ENCODE measurements around the gene SLC35B2. TPM values are rescaled to one million over a fixed set of nuclear protein-coding genes. Genes with fewer than 3 reads are reported as not detected.
"Not testable (repeated sequence)": the region's sequence is repeated elsewhere in the genome, so short reads cannot be mapped to it uniquely, and the experiment has no call there.

SLC35B2 gene
- total and polyA plus RNA-seq, 2 experiments from 2014 or later, result 74.1 to 104 TPM

DNA sequence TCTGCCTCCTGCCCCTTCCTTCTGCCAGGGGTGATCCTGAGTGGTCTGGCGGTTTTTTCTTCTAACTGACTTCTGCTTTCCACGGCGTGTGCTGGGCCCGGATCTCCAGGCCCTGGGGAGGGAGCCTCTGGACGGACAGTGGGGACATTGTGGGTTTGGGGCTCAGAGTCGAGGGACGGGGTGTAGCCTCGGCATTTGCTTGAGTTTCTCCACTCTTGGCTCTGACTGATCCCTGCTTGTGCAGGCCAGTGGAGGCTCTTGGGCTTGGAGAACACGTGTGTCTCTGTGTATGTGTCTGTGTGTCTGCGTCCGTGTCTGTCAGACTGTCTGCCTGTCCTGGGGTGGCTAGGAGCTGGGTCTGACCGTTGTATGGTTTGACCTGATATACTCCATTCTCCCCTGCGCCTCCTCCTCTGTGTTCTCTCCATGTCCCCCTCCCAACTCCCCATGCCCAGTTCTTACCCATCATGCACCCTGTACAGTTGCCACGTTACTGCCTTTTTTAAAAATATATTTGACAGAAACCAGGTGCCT, 23.7 kb downstream of the SLC35B2 start:
- no peaks in the 10 kb centered on the region for H3K36me3 ChIP-seq (replicated peaks; ENCODE audit: insufficient read depth, low read depth)
- peaks cover 24% of the 10 kb centered on the region for H3K4me1 ChIP-seq (ENCODE audit: insufficient read depth)
- H3K79me2 ChIP-seq, result no peaks in the 10 kb centered on the region
- TF ChIP-seq EZH2phosphoT487 (IDR thresholded peaks at IDR 0.05; ENCODE audit: low read depth, severe bottlenecking, unreplicated experiment) (no peak), EZH2 (IDR thresholded peaks at IDR 0.05; ENCODE audit: borderline replicate concordance) (no peak)
- TF ChIP-seq, protein P1, sequence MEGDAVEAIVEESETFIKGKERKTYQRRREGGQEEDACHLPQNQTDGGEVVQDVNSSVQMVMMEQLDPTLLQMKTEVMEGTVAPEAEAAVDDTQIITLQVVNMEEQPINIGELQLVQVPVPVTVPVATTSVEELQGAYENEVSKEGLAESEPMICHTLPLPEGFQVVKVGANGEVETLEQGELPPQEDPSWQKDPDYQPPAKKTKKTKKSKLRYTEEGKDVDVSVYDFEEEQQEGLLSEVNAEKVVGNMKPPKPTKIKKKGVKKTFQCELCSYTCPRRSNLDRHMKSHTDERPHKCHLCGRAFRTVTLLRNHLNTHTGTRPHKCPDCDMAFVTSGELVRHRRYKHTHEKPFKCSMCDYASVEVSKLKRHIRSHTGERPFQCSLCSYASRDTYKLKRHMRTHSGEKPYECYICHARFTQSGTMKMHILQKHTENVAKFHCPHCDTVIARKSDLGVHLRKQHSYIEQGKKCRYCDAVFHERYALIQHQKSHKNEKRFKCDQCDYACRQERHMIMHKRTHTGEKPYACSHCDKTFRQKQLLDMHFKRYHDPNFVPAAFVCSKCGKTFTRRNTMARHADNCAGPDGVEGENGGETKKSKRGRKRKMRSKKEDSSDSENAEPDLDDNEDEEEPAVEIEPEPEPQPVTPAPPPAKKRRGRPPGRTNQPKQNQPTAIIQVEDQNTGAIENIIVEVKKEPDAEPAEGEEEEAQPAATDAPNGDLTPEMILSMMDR (IDR thresholded peaks at IDR 0.05; ENCODE audit: poor library complexity), result no peak
- H3K9me2 ChIP-seq (replicated peaks; ENCODE audit: insufficient read depth), result no peaks in the 10 kb centered on the region
- 91% methylated on average over 14 of the region's 14 CpGs for WGBS (ENCODE audit: low lambda C conversion rate, missing lambda C conversion rate)
- H3K4me3 ChIP-seq, result no peak overlapping the region
- H3K27ac ChIP-seq, result peak overlapping the region; percentile 76
- no peak for DNase-seq (ENCODE audit: low spot score)
- H2AFZ ChIP-seq, result no peak overlapping the region
- H3K4me2 ChIP-seq, result no peak overlapping the region
- H4K20me1 ChIP-seq (ENCODE audit: insufficient read depth, poor library complexity, severe bottlenecking), result no peaks in the 10 kb centered on the region
- H3K27me3 ChIP-seq, result no peaks in the 10 kb centered on the region
- no peaks in the 10 kb centered on the region for H3K9me3 ChIP-seq (ENCODE audit: low read depth)

DNA sequence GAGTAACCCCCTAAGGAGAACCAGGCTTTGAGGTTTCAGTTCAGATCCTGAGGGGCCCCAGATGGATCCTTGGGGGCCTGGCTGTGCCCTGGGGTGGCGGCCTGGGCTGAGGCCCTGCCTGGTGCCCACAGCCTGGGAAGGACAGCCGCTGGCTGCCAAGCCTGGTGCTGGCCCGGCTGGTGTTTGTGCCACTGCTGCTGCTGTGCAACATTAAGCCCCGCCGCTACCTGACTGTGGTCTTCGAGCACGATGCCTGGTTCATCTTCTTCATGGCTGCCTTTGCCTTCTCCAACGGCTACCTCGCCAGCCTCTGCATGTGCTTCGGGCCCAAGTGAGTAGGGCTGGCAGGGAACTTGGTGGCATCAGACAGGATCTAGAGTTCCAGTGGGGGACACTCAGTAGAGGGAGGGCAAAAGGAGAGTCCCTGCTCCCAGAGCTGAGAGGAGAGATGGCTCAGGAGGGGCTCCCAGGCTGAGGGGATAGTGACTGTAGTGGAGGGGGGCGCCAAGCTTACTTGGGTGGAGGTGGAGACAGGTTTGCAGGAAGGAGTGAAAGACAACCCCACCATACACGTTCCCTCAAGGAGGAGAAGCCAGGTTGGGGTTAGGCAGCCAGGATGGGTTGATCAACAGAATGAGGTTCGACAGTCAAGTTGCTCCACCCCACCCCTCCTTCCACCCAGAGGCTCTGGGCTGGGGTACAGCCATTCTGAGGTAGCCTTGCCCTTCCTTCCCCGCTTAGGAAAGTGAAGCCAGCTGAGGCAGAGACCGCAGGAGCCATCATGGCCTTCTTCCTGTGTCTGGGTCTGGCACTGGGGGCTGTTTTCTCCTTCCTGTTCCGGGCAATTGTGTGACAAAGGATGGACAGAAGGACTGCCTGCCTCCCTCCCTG, 24.4 kb downstream of the SLC35B2 start:
- Histone ChIP-seq H3K4me3 (no peak overlapping the region), H3K4me2 (no peak overlapping the region), H3K9me3 (ENCODE audit: low read depth) (no peaks in the 10 kb centered on the region), H3K27ac (no peak overlapping the region), H3K9me2 (replicated peaks; ENCODE audit: insufficient read depth) (no peaks in the 10 kb centered on the region), H3K27me3 (no peaks in the 10 kb centered on the region), H4K20me1 (ENCODE audit: insufficient read depth, poor library complexity, severe bottlenecking) (no peaks in the 10 kb centered on the region), H3K79me2 (no peaks in the 10 kb centered on the region), H3K4me1 (ENCODE audit: insufficient read depth) (peaks cover 24% of the 10 kb centered on the region), H3K36me3 (replicated peaks; ENCODE audit: insufficient read depth, low read depth) (no peaks in the 10 kb centered on the region), H2AFZ (no peak overlapping the region)
- no peak for DNase-seq (ENCODE audit: low spot score)
- WGBS (ENCODE audit: low lambda C conversion rate, missing lambda C conversion rate), result 93% methylated on average over 16 of the region's 16 CpGs
- TF ChIP-seq EZH2phosphoT487 (IDR thresholded peaks at IDR 0.05; ENCODE audit: low read depth, severe bottlenecking, unreplicated experiment), result no peak
- TF ChIP-seq EZH2 (IDR thresholded peaks at IDR 0.05; ENCODE audit: borderline replicate concordance), result no peak
- TF ChIP-seq, protein P1 (IDR thresholded peaks at IDR 0.05; ENCODE audit: poor library complexity), result no peak

DNA sequence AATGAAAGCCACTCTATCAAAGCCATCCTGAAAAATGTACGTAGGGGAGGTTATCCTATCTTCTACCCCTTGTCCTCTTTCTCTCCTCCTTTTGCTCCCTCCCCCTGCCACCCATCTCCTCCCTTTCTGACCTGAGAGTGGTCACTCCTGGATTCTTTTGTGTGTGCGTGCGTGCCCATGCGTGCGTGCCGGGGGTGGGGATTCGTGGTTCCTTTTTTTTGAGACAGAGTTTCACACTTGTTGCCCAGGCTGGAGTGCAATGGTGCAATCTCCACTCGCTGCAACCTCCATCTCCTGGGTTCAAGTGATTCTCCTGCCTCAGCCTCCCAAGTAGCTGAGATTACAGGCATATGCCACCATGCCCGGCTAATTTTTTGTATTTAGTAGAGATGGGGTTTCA, 25.9 kb downstream of the SLC35B2 start:
- H3K27ac ChIP-seq; H3K79me2 ChIP-seq; H4K20me1 ChIP-seq (ENCODE audit: insufficient read depth, poor library complexity, severe bottlenecking); DNase-seq (ENCODE audit: low spot score); H2AFZ ChIP-seq; H3K4me3 ChIP-seq; H3K9me3 ChIP-seq (ENCODE audit: low read depth); H3K27me3 ChIP-seq; H3K9me2 ChIP-seq (replicated peaks; ENCODE audit: insufficient read depth); H3K4me2 ChIP-seq; H3K36me3 ChIP-seq (replicated peaks; ENCODE audit: insufficient read depth, low read depth): not testable (repeated sequence)
- peaks cover 28% of the 10 kb centered on the region for H3K4me1 ChIP-seq (ENCODE audit: insufficient read depth)
- 92% methylated on average over 9 of the region's 9 CpGs for WGBS (ENCODE audit: low lambda C conversion rate, missing lambda C conversion rate)

DNA sequence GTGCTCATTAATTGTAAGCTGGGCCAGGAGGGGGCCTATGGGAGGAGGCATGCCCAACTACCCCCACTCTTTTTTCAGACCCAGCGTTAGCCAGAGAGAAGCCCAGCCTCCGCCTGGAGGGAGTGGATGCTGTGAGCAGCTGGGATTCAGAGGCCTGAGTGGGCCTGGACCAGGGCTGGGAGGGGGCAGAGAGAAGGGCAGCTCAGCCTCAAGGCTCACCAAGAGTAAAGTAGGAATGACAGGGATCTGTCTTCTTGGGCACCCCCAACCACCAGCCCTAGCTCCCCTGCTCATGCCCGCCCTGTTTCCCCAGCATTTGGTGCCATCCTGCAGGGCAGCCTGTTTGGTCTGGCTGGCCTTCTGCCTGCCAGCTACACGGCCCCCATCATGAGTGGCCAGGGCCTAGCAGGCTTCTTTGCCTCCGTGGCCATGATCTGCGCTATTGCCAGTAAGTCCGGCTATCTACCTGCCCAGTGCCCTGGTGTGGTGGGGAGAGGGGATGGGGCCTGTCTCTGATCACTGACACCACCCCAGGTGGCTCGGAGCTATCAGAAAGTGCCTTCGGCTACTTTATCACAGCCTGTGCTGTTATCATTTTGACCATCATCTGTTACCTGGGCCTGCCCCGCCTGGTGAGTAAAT, 27.2 kb downstream of the SLC35B2 start:
- Histone ChIP-seq H3K36me3 (replicated peaks; ENCODE audit: insufficient read depth, low read depth) (no peaks in the 10 kb centered on the region), H3K27me3 (no peaks in the 10 kb centered on the region), H3K79me2 (no peaks in the 10 kb centered on the region), H3K4me3 (no peak overlapping the region), H3K27ac (no peak overlapping the region), H2AFZ (no peak overlapping the region), H4K20me1 (ENCODE audit: insufficient read depth, poor library complexity, severe bottlenecking) (no peaks in the 10 kb centered on the region), H3K9me3 (ENCODE audit: low read depth) (no peaks in the 10 kb centered on the region), H3K4me1 (ENCODE audit: insufficient read depth) (peaks cover 37% of the 10 kb centered on the region), H3K4me2 (no peak overlapping the region), H3K9me2 (replicated peaks; ENCODE audit: insufficient read depth) (no peaks in the 10 kb centered on the region)
- DNase-seq (ENCODE audit: low spot score), result no peak
- TF ChIP-seq, protein P1 (IDR thresholded peaks at IDR 0.05; ENCODE audit: poor library complexity), result no peak
- TF ChIP-seq EZH2 (IDR thresholded peaks at IDR 0.05; ENCODE audit: borderline replicate concordance) (no peak), EZH2phosphoT487 (IDR thresholded peaks at IDR 0.05; ENCODE audit: low read depth, severe bottlenecking, unreplicated experiment) (no peak)
- WGBS (ENCODE audit: low lambda C conversion rate, missing lambda C conversion rate), result 91% methylated on average over 10 of the region's 10 CpGs
